CD4-positive, alpha-beta T cell (primary cell): Measurements from ENCODE around the gene SHANK3. TPM values are rescaled to one million over a fixed set of nuclear protein-coding genes. Genes with fewer than 3 reads are reported as not detected.

Experiments
- ATAC-seq: fragments of 200-7000 bp; cut with Tn5 transposase; one replicate; pipeline ENCODE4 v1.10.0; 2022; ENCODE audit warnings: mild to moderate bottlenecking; ENCODE audit not compliant: poor library complexity
- CTCF ChIA-PET: fragments of 350-600 bp; sonication (Branson Sonifier 250); formaldehyde crosslinking; loops from one replicate; lab custom pipeline; 2021; ENCODE audit warnings: antibody characterized with exemption, inconsistent platforms; lab: Charles Lee
- POLR2A ChIA-PET: fragments of 350-600 bp; sonication (Branson Sonifier 250); formaldehyde crosslinking; loops from one replicate; lab custom pipeline; 2021; ENCODE audit warnings: antibody characterized with exemption, inconsistent platforms; lab: Charles Lee
- DNase-seq, 14 experiments: peaks; one replicate each; pipeline ENCODE4 v3.0.0-alpha.2; 2013 to 2020; ENCODE audit warnings: mixed read lengths in 2 of 14
- H3K27ac ChIP-seq, 2 donors: one replicate each; pipeline versions ENCODE4 v1.5.1 to v1.7.0; 2013; ENCODE audit warnings: low read length in 2 of 2, low read depth in 1 of 2, mild to moderate bottlenecking in 1 of 2
- H3K27me3 ChIP-seq, 2 experiments: 1 replicate in 1 of 2; 2 replicates in 1 of 2; pipeline versions ENCODE4 v1.6.1 to v1.7.0; 2013; ENCODE audit warnings: low read length in 2 of 2, control low read depth in 1 of 2, mild to moderate bottlenecking in 1 of 2, moderate library complexity in 1 of 2; ENCODE audit not compliant: insufficient read depth in 2 of 2, control insufficient read depth in 1 of 2
- H3K36me3 ChIP-seq: one replicate; pipeline ENCODE4 v1.6.1; 2013; ENCODE audit warnings: low read length, control low read depth; ENCODE audit not compliant: insufficient read depth
- H3K4me1 ChIP-seq: one replicate; pipeline ENCODE4 v1.6.1; 2013; ENCODE audit warnings: low read length, control low read depth; ENCODE audit not compliant: insufficient read depth
- H3K4me3 ChIP-seq: one replicate; pipeline ENCODE4 v1.5.1; 2013; ENCODE audit warnings: mild to moderate bottlenecking, low read length, moderate library complexity
- H3K9me3 ChIP-seq, 2 experiments: 1 replicate in 1 of 2; 2 replicates in 1 of 2; pipeline versions ENCODE4 v1.6.1 to v1.7.0; 2013; ENCODE audit warnings: low read length in 2 of 2, mild to moderate bottlenecking in 2 of 2, control low read depth in 1 of 2, moderate library complexity in 1 of 2; ENCODE audit not compliant: control insufficient read depth in 1 of 2, insufficient read depth in 1 of 2
- H3K27ac Mint-ChIP-seq: one replicate; pipeline ENCODE4 v1.8.0; 2020; ENCODE audit warnings: mixed read lengths
- H3K27me3 Mint-ChIP-seq: one replicate; pipeline ENCODE4 v1.8.0; 2021; ENCODE audit warnings: mixed read lengths
- H3K36me3 Mint-ChIP-seq: one replicate; pipeline ENCODE4 v1.8.0; 2021; ENCODE audit warnings: low read depth, mixed read lengths
- H3K4me1 Mint-ChIP-seq: one replicate; pipeline ENCODE4 v1.8.0; 2021; ENCODE audit warnings: low read depth, mixed read lengths
- H3K4me3 Mint-ChIP-seq: one replicate; pipeline ENCODE4 v1.8.0; 2020; ENCODE audit warnings: mild to moderate bottlenecking, mixed read lengths
- H3K9me3 Mint-ChIP-seq: one replicate; pipeline ENCODE4 v1.8.0; 2020; ENCODE audit warnings: mixed read lengths
- CTCF ChIP-seq: fragments of 200-600 bp; IDR thresholded peaks from one replicate; pipeline ENCODE4 v1.8.0; 2022; ENCODE audit warnings: antibody characterized with exemption, mild to moderate bottlenecking
- intact Hi-C, 2 experiments: fragments of 100-400 bp; cut with DNase I in 1 of 2; cut with micrococcal nuclease in 1 of 2; formaldehyde crosslinking; loops; one replicate each; pipeline versions ENCODE4 v1.15.1 to v1.9.0; 2023 to 2025; cut with DNase I, micrococcal nuclease
- total RNA-seq, 174 experiments: library from RNA in 2 of 174; stranded (reverse) in 2 of 174; gene quantifications; one replicate each; pipeline ENCODE4 v1.2.3 and lab custom pipeline; 2021 to 2026

The SHANK3 gene
- total RNA-seq, 2 experiments from 2014 or later = not detected

GRCh38 chr22:50694099-50694605, 21.5 kb downstream of the SHANK3 start:
- ChIA-PET CTCF (no interaction called here), POLR2A (interaction anchor here (1.4 kb wide), 1 partner anchor 73 kb away, joined by 3 read pairs; no protein-coding TSS in a partner anchor)

GRCh38 chr22:50694766-50695420, 22.3 kb downstream of the SHANK3 start:
- ATAC-seq = no peak
- no peak overlapping the region for H3K4me3 ChIP-seq
- peaks cover 0 to 12% of the 10 kb centered on the region in 2 experiments for H3K9me3 ChIP-seq
- no peaks in the 10 kb centered on the region for H3K27me3 ChIP-seq
- TF ChIP-seq CTCF = no peak
- Mint-ChIP-seq H3K36me3 (no peaks in the 10 kb centered on the region), H3K4me1 (no peaks in the 10 kb centered on the region), H3K4me3 (no peak overlapping the region), H3K9me3 (peaks cover 6% of the 10 kb centered on the region), H3K27me3 (peaks cover 7% of the 10 kb centered on the region), H3K27ac (no peak overlapping the region)
- ChIA-PET CTCF (no interaction called here), POLR2A (interaction anchor here (1.4 kb wide), 1 partner anchor 74 kb away, joined by 3 read pairs; no protein-coding TSS in a partner anchor)
- H3K36me3 ChIP-seq = no peaks in the 10 kb centered on the region
- intact Hi-C loops = loop anchor here in 1 of 2 experiments (5.0 kb wide), 1 partner anchor 73 kb away; no protein-coding TSS in a partner anchor
- DNase-seq = no peak
- no peak overlapping the region for H3K27ac ChIP-seq
- H3K4me1 ChIP-seq = no peaks in the 10 kb centered on the region

More at GRCh38 chr22:50694099-50694605, 21.5 kb downstream of the SHANK3 start:
- H3K36me3 Mint-ChIP-seq = no peaks in the 10 kb centered on the region
- intact Hi-C loops = loop anchor here in 1 of 2 experiments (5.0 kb wide), 1 partner anchor 72 kb away; no protein-coding TSS in a partner anchor
- Histone ChIP-seq H3K27me3 (no peaks in the 10 kb centered on the region), H3K4me1 (no peaks in the 10 kb centered on the region), H3K36me3 (no peaks in the 10 kb centered on the region), H3K9me3 (peaks cover 0 to 9% of the 10 kb centered on the region in 2 experiments), H3K4me3 (no peak overlapping the region), H3K27ac (no peak overlapping the region)
- peaks cover 7% of the 10 kb centered on the region for H3K27me3 Mint-ChIP-seq
- H3K9me3 Mint-ChIP-seq = peaks cover 6% of the 10 kb centered on the region
- no peak overlapping the region for H3K27ac Mint-ChIP-seq
- DNase-seq (no peak), ATAC-seq (no peak)
- no peaks in the 10 kb centered on the region for H3K4me1 Mint-ChIP-seq
- TF ChIP-seq CTCF = no peak
- H3K4me3 Mint-ChIP-seq = no peak overlapping the region

- no peaks in the 10 kb centered on the region for H3K4me1 ChIP-seq
- ATAC-seq = no peak
- no peak overlapping the region for H3K27ac Mint-ChIP-seq
- intact Hi-C loops = no loop called here
- H3K27me3 ChIP-seq = no peaks in the 10 kb centered on the region
- peaks cover 0 to 12% of the 10 kb centered on the region in 2 experiments for H3K9me3 ChIP-seq
- H3K9me3 Mint-ChIP-seq = peaks cover 6% of the 10 kb centered on the region
- no peak overlapping the region for H3K4me3 Mint-ChIP-seq
- H3K27ac ChIP-seq = no peak overlapping the region
- CTCF ChIA-PET = no interaction called here
- DNase-seq = no peak
- no peak overlapping the region for H3K4me3 ChIP-seq
- H3K36me3 Mint-ChIP-seq = no peaks in the 10 kb centered on the region
- H3K27me3 Mint-ChIP-seq = peaks cover 7% of the 10 kb centered on the region
- H3K36me3 ChIP-seq = no peaks in the 10 kb centered on the region
- POLR2A ChIA-PET = no interaction called here
- no peak for TF ChIP-seq CTCF
- no peaks in the 10 kb centered on the region for H3K4me1 Mint-ChIP-seq
Observed at GRCh38 chr22:50695421-50696250, 23.0 kb downstream of the SHANK3 start.
